ENCODE measurements around the gene KRTAP4-6. TPM values are rescaled to one million over a fixed set of nuclear protein-coding genes. Genes with fewer than 3 reads are reported as not detected.

KRTAP4-6 gene
- total RNA-seq, 4 donors from 2014 or later = not detected

DNA sequence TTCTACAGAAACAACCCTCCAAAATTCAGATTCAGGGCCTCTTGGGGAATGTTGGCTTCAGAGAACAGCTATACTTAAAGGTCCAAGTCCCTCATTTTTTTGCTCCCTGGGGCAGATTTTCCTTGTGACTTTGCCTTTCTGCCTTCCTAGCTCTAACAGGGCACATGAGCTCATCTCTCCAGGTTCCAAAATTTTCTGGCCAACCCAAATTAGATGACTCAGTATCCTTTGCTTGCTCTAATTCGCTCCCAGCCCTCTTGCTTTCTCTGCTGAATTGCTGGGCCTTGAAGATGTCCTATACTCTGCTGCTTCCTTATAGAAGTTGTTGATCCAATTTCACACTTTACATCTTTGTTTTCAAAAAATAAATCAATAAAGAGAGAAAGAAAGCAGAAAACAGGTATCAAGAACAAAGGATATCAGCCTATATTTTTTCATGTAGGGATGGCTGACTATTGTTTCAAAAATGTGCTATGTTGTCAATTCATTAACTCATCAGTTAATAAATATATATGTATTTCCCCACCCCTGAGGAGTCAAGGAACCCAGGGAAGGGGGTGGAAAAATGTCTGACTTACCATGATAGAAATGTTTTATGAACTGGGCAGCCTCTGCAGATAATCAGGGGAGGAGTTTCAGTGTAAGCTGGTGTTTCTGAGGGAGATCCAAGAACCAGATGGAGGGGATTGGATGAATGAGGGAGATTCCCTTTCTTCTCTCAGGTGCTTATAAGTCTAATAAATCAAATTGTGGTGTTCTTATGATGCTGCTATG, 38.7 kb upstream of the KRTAP4-6 start:
- Histone ChIP-seq H3K4me1 (no peaks in the 10 kb centered on the region), H3K27me3 (no peaks in the 10 kb centered on the region), H3K27ac (no peak overlapping the region), H3K36me3 (no peaks in the 10 kb centered on the region), H3K9me3 (no peaks in the 10 kb centered on the region), H3K4me3 (no peak overlapping the region)
- DNase-seq (no peak), ATAC-seq (no peak)
- intact Hi-C loops (cut with DNase I; ENCODE audit: low total_unique reads) = no loop called here
- TF ChIP-seq, protein P1, sequence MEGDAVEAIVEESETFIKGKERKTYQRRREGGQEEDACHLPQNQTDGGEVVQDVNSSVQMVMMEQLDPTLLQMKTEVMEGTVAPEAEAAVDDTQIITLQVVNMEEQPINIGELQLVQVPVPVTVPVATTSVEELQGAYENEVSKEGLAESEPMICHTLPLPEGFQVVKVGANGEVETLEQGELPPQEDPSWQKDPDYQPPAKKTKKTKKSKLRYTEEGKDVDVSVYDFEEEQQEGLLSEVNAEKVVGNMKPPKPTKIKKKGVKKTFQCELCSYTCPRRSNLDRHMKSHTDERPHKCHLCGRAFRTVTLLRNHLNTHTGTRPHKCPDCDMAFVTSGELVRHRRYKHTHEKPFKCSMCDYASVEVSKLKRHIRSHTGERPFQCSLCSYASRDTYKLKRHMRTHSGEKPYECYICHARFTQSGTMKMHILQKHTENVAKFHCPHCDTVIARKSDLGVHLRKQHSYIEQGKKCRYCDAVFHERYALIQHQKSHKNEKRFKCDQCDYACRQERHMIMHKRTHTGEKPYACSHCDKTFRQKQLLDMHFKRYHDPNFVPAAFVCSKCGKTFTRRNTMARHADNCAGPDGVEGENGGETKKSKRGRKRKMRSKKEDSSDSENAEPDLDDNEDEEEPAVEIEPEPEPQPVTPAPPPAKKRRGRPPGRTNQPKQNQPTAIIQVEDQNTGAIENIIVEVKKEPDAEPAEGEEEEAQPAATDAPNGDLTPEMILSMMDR (IDR thresholded peaks at IDR 0.05 in 4 of 5, conservative IDR thresholded peaks at IDR 0.05 in 1 of 5) = no peak
- TF ChIP-seq POLR2A (IDR thresholded peaks at IDR 0.05) = no peak
- in situ Hi-C loops (cut with MboI; ENCODE audit: low sequenced_read_pairs in 4 of 4) = loop anchor here in 1 of 4 donors (25.0 kb wide), 1 partner anchor 92 kb away; the partner anchor contains the start of genes KRTAP4-7 and KRTAP4-8

GRCh38 chr17:41178341-41178740, 38.0 kb upstream of the KRTAP4-6 start:
- ATAC-seq = no peak
- in situ Hi-C loops (cut with MboI; ENCODE audit: low sequenced_read_pairs in 4 of 4) = loop anchor here in 1 of 4 donors (25.0 kb wide), 1 partner anchor 91 kb away; the partner anchor contains the start of genes KRTAP4-7 and KRTAP4-8
- H3K27me3 ChIP-seq = no peaks in the 10 kb centered on the region

DNA sequence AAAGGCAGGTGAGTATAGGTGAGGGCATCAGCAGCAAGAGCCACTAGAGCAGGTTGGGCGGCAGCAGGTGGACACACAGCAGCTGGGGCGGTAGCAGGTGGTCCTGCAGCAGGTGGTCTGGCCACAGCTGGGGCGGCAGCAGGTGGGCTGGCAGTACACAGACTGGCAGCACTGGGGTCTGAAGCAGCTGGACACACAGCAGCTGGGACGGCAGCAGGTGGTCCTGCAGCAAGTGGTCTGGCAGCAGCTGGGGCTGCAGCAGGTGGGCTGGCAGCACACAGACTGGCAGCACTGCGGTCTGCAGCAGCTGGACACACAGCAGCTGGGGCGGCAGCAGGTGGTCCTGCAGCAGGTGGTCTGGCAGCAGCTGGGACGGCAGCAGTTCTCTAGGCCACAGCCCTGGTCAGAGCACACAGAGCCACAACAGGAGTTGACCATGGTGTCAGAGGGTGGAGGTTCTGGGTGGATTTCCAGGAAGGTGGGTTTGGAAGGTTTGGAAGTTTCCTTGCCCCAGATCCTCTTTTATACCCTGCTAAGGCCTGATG, 37.5 kb upstream of the KRTAP4-6 start, which contains the start of gene KRTAP4-2:
KRTAP4-2 (minus strand) TSS at position 495 of the 545 bp plus-strand sequence; CDS start at position 438, 57 bp downstream.
- TF ChIP-seq, protein P1 (IDR thresholded peaks at IDR 0.05 in 4 of 5, conservative IDR thresholded peaks at IDR 0.05 in 1 of 5) = no peak
- TF ChIP-seq POLR2A (IDR thresholded peaks at IDR 0.05) = no peak
- ATAC-seq (no peak), DNase-seq (no peak)
- no peaks in the 10 kb centered on the region for H3K9me3 ChIP-seq
- H3K36me3 ChIP-seq = no peaks in the 10 kb centered on the region
- H3K4me1 ChIP-seq = no peaks in the 10 kb centered on the region
- H3K27me3 ChIP-seq = no peaks in the 10 kb centered on the region
- no peak within 1 kb of the TSS for H3K4me3 ChIP-seq
- in situ Hi-C loops (cut with MboI; ENCODE audit: low sequenced_read_pairs in 4 of 4) = loop anchor here in 1 of 4 donors (25.0 kb wide), 1 partner anchor 90 kb away; the partner anchor contains the start of genes KRTAP4-7 and KRTAP4-8
- intact Hi-C loops (cut with DNase I; ENCODE audit: low total_unique reads) = no loop called here
- H3K27ac ChIP-seq = no peak within 1 kb of the TSS

More at GRCh38 chr17:41178341-41178740, 38.0 kb upstream of the KRTAP4-6 start:
- no peak overlapping the region for H3K4me3 ChIP-seq
- no peak for DNase-seq
- no peaks in the 10 kb centered on the region for H3K36me3 ChIP-seq
- intact Hi-C loops (cut with DNase I; ENCODE audit: low total_unique reads) = no loop called here
- no peaks in the 10 kb centered on the region for H3K9me3 ChIP-seq
- H3K4me1 ChIP-seq = no peaks in the 10 kb centered on the region
- no peak overlapping the region for H3K27ac ChIP-seq
- TF ChIP-seq, protein P1 (IDR thresholded peaks at IDR 0.05 in 4 of 5, conservative IDR thresholded peaks at IDR 0.05 in 1 of 5) = no peak
- no peak for TF ChIP-seq POLR2A (IDR thresholded peaks at IDR 0.05)

GRCh38 chr17:41176744-41177387, 36.5 kb upstream of the KRTAP4-6 start:
- Histone ChIP-seq H3K9me3 (no peaks in the 10 kb centered on the region), H3K4me1 (no peaks in the 10 kb centered on the region), H3K27ac (no peak overlapping the region), H3K27me3 (no peaks in the 10 kb centered on the region), H3K36me3 (no peaks in the 10 kb centered on the region), H3K4me3 (no peak overlapping the region)
- DNase-seq = no peak
- no peak for ATAC-seq
- intact Hi-C loops (cut with DNase I; ENCODE audit: low total_unique reads) = no loop called here
- no peak for TF ChIP-seq POLR2A (IDR thresholded peaks at IDR 0.05)
- TF ChIP-seq, protein P1 (IDR thresholded peaks at IDR 0.05 in 4 of 5, conservative IDR thresholded peaks at IDR 0.05 in 1 of 5) = no peak
- in situ Hi-C loops (cut with MboI; ENCODE audit: low sequenced_read_pairs in 4 of 4) = loop anchor here in 1 of 4 donors (25.0 kb wide), 1 partner anchor 90 kb away; the partner anchor contains the start of genes KRTAP4-7 and KRTAP4-8
